WTC11 (cell line): ENCODE data around the gene SKI. TPM values are rescaled to one million over a fixed set of nuclear protein-coding genes. Genes with fewer than 3 reads are reported as not detected.

Source experiments
- ATAC-seq: fragments of 200-7000 bp; cut with Tn5 transposase; 2 replicates; pipeline ENCODE4 v1.10.0; 2021; ENCODE audit warnings: mild to moderate bottlenecking, moderate library complexity
- CTCF ChIA-PET: fragments of 300-600 bp; sonication (Branson Sonifier 250); formaldehyde crosslinking; loops from one replicate; lab custom pipeline; 2021; ENCODE audit warnings: antibody characterized with exemption; lab: Charles Lee
- POLR2A ChIA-PET: fragments of 350-600 bp; sonication (Branson Sonifier 250); formaldehyde crosslinking; loops from one replicate; lab custom pipeline; 2021; ENCODE audit warnings: antibody characterized with exemption; lab: Charles Lee
- DNase-seq: peaks from one replicate; pipeline ENCODE4 v3.0.0; 2021; ENCODE audit warnings: low spot score
- H3K27ac Mint-ChIP-seq: 2 replicates; pipeline ENCODE4 v1.8.0; 2021; ENCODE audit warnings: mixed read lengths
- H3K27me3 Mint-ChIP-seq: 2 replicates; pipeline ENCODE4 v1.8.0; 2021; ENCODE audit warnings: low read depth, mild to moderate bottlenecking, moderate library complexity, mixed read lengths
- H3K36me3 Mint-ChIP-seq: 2 replicates; pipeline ENCODE4 v1.8.0; 2021; ENCODE audit warnings: mixed read lengths
- H3K4me1 Mint-ChIP-seq: 2 replicates; pipeline ENCODE4 v1.8.0; 2022; ENCODE audit warnings: mixed read lengths
- H3K4me3 Mint-ChIP-seq: 2 replicates; pipeline ENCODE4 v1.8.0; 2021; ENCODE audit warnings: mild to moderate bottlenecking, moderate library complexity, mixed read lengths
- H3K9me3 Mint-ChIP-seq: 2 replicates; pipeline ENCODE4 v1.8.0; 2021; ENCODE audit warnings: mixed read lengths
- CBFB ChIP-seq: sonication (generic); formaldehyde crosslinking; IDR thresholded peaks from 2 replicates; pipeline ENCODE4 v1.8.1; 2022; ENCODE audit warnings: mild to moderate bottlenecking, low read depth, missing genetic modification reagents
- CDX4 ChIP-seq: fragments of 250-450 bp; sonication (Bioruptor Pico); IDR thresholded peaks from 2 replicates; pipeline ENCODE4 v1.9.0; 2021; ENCODE audit warnings: moderate library complexity, mild to moderate bottlenecking, inconsistent platforms, borderline replicate concordance
- ESRRA ChIP-seq: sonication (generic); formaldehyde crosslinking; IDR thresholded peaks from 2 replicates; pipeline ENCODE4 v1.8.1; 2022; ENCODE audit warnings: mild to moderate bottlenecking, missing genetic modification reagents, borderline replicate concordance
- GABPB1 ChIP-seq: sonication (generic); formaldehyde crosslinking; IDR thresholded peaks from 2 replicates; pipeline ENCODE4 v1.8.1; 2023; ENCODE audit warnings: mild to moderate bottlenecking, missing genetic modification reagents
- HMGXB4 ChIP-seq: sonication (generic); formaldehyde crosslinking; IDR thresholded peaks from 2 replicates; pipeline ENCODE4 v1.8.1; 2023; ENCODE audit warnings: mild to moderate bottlenecking, moderate library complexity, missing genetic modification reagents
- IRF1 ChIP-seq: sonication (generic); formaldehyde crosslinking; IDR thresholded peaks from 2 replicates; pipeline ENCODE4 v1.8.0; 2023; ENCODE audit warnings: missing genetic modification reagents
- MAX ChIP-seq: sonication (generic); formaldehyde crosslinking; IDR thresholded peaks from 2 replicates; pipeline ENCODE4 v1.8.0; 2022; ENCODE audit warnings: mild to moderate bottlenecking, missing genetic modification reagents
- SMAD4 ChIP-seq: sonication (generic); formaldehyde crosslinking; IDR thresholded peaks from 2 replicates; pipeline ENCODE4 v1.8.0; 2022; ENCODE audit warnings: mild to moderate bottlenecking, missing genetic modification reagents
- USF2 ChIP-seq: sonication (generic); formaldehyde crosslinking; IDR thresholded peaks from 2 replicates; pipeline ENCODE4 v1.8.1; 2023; ENCODE audit warnings: mild to moderate bottlenecking, missing genetic modification reagents, moderate library complexity
- ZBTB21 ChIP-seq: sonication (generic); formaldehyde crosslinking; IDR thresholded peaks from 2 replicates; pipeline ENCODE4 v1.8.1; 2023; ENCODE audit warnings: mild to moderate bottlenecking, missing genetic modification reagents, borderline replicate concordance
- ZMAT4 ChIP-seq: fragments of 250-450 bp; sonication (Bioruptor Pico); IDR thresholded peaks from 2 replicates; pipeline ENCODE4 v1.9.0; 2021; ENCODE audit warnings: mild to moderate bottlenecking
- ZNF281 ChIP-seq: sonication (generic); formaldehyde crosslinking; IDR thresholded peaks from 2 replicates; pipeline ENCODE4 v1.8.0; 2023; ENCODE audit warnings: mild to moderate bottlenecking, missing genetic modification reagents
- ZNF512 ChIP-seq: sonication (generic); formaldehyde crosslinking; IDR thresholded peaks from 2 replicates; pipeline ENCODE4 v1.8.1; 2022; ENCODE audit warnings: missing genetic modification reagents, borderline replicate concordance
- ZNF671 ChIP-seq: fragments of 250-450 bp; sonication (Bioruptor Pico); IDR thresholded peaks from 2 replicates; pipeline ENCODE4 v1.8.0; 2021; ENCODE audit warnings: mild to moderate bottlenecking
- ZSCAN18 ChIP-seq: fragments of 250-450 bp; sonication (Bioruptor Pico); IDR thresholded peaks from 2 replicates; pipeline ENCODE4 v2.1.2; 2022; ENCODE audit warnings: mild to moderate bottlenecking, moderate library complexity
- total RNA-seq: library from RNA; stranded (reverse); gene quantifications from 3 replicates; pipeline ENCODE4 v1.2.3, GENCODE V29; 2021

Gene SKI
- total RNA-seq, 1 experiment from 2014 or later, result 88.6 TPM

GRCh38 chr1:2294033-2294724 is 66.1 kb downstream of the SKI start:
- TF ChIP-seq CBFB (CRISPR knock-in tag) (no peak), SMAD4 (CRISPR knock-in tag) (no peak), ZNF281 (CRISPR knock-in tag) (no peak), ESRRA (CRISPR knock-in tag) (no peak), ZBTB21 (CRISPR knock-in tag) (no peak), ZMAT4 (CRISPR knock-in tag) (no peak), ZNF671 (CRISPR knock-in tag) (no peak), IRF1 (no peak), GABPB1 (CRISPR knock-in tag) (no peak), CDX4 (CRISPR knock-in tag) (no peak), MAX (CRISPR knock-in tag) (no peak), ZNF512 (no peak), HMGXB4 (no peak), ZSCAN18 (CRISPR knock-in tag) (no peak), USF2 (CRISPR knock-in tag) (no peak)
- no peaks in the 10 kb centered on the region for H3K27me3 Mint-ChIP-seq
- ChIA-PET POLR2A (no interaction called here), CTCF (interaction anchor here (1.8 kb wide), 1 partner anchor 88 kb away, joined by 5 read pairs; no protein-coding TSS in a partner anchor)
- H3K4me3 Mint-ChIP-seq, result no peak overlapping the region
- peak overlapping the region; percentile 84; the same call in 1 of the 2 replicates for H3K27ac Mint-ChIP-seq
- H3K9me3 Mint-ChIP-seq, result no peaks in the 10 kb centered on the region
- H3K4me1 Mint-ChIP-seq, result peaks cover 39% of the 10 kb centered on the region
- ATAC-seq, result no peak
- H3K36me3 Mint-ChIP-seq, result no peaks in the 10 kb centered on the region; the same call in 1 of the 2 replicates
- DNase-seq, result no peak
